SK-N-MC (cell line): ENCODE results near the gene FAM78A.

Experiments
- DNase-seq: peaks from one replicate; pipeline ENCODE4 v3.0.0-alpha.2; 2011; ENCODE audit warnings: low read depth, low spot score
- H3K27ac ChIP-seq: fragments of 200-600 bp; sonication (generic); 2 replicates; pipeline ENCODE4 v1.5.1; 2016; ENCODE audit warnings: mixed run types
- H3K36me3 ChIP-seq: fragments of 200-600 bp; sonication (generic); 2 replicates; pipeline ENCODE4 v1.6.1; 2017; ENCODE audit warnings: antibody characterized with exemption, low read length, mixed read lengths; ENCODE audit not compliant: insufficient read depth
- H3K4me3 ChIP-seq: fragments of 200-600 bp; sonication (generic); 2 replicates; pipeline ENCODE4 v1.5.1; 2016
- H3K9ac ChIP-seq: fragments of 200-600 bp; sonication (generic); 2 replicates; pipeline ENCODE4 v1.8.0; 2017; ENCODE audit warnings: mixed run types, mixed read lengths; ENCODE audit not compliant: insufficient read length
- H3K9me3 ChIP-seq: fragments of 200-600 bp; sonication (generic); 2 replicates; pipeline ENCODE4 v1.6.1; 2017; ENCODE audit warnings: low read depth, mild to moderate bottlenecking, antibody characterized with exemption, low read length, moderate library complexity, mixed read lengths
- EZH2 ChIP-seq: fragments of 200-600 bp; sonication (generic); IDR thresholded peaks from one replicate; pipeline ENCODE4 v1.6.1; 2017; ENCODE audit warnings: antibody characterized with exemption
- FOXP2 ChIP-seq: optimal IDR thresholded peaks from 2 replicates; pipeline ENCODE3; 2011; ENCODE audit warnings: mild to moderate bottlenecking, moderate library complexity; ENCODE audit not compliant: insufficient read depth; ENCODE audit errors: extremely low read length, control extremely low read depth
- POLR2AphosphoS5 ChIP-seq: IDR thresholded peaks from 2 replicates; pipeline ENCODE4 v1.6.1; 2012; ENCODE audit warnings: mild to moderate bottlenecking, low read depth, low read length, borderline replicate concordance

Gene FAM78A

DNA sequence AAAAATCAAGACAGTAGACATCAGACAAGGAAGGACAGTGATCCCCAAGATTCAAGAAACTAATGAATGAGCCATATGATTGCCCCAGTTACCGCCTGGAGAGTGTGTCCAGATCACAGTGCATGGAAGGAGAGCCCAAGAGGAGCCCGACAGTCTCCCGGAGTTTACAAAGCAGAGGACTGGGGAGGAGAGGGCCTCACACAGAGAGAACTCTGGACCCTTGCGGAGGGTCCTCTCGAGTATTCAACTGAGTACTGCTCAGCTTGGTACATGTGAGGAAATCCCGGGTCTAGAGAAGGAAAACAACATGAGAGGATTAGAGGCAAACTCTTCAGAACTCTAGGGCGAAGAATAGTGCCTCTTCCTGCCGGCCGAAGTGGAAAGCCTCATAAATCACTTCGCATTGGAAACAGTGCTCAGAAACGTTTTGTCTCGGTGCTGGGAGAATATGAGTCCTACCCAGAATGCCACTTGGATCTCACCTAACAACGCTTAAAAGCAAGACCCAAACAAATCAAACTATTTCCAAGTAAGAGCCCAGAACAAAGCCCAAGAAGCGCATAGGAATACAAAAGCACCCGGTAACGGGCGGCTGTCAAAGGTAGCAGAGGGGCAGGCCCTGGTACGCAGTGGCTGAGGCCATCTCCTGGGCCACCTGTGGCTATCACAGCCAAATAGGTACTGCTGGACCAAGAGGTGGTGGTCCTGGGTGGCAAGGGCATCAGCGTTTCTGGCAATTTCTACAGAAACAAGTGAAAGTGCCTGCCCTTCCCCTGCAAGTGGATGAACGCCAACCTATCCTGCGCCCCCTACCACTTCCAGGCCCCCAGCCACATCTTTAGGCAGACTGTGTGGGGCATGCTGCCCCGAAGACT, 36.0 kb downstream of the FAM78A start:
- no peak for DNase-seq
- Histone ChIP-seq H3K9ac (peak overlapping the region; percentile 4), H3K27ac (no peak overlapping the region), H3K9me3 (no peaks in the 10 kb centered on the region), H3K36me3 (no peaks in the 10 kb centered on the region), H3K4me3 (no peak overlapping the region)
- TF ChIP-seq FOXP2 (no peak), POLR2AphosphoS5 (no peak), EZH2 (no peak)

DNA sequence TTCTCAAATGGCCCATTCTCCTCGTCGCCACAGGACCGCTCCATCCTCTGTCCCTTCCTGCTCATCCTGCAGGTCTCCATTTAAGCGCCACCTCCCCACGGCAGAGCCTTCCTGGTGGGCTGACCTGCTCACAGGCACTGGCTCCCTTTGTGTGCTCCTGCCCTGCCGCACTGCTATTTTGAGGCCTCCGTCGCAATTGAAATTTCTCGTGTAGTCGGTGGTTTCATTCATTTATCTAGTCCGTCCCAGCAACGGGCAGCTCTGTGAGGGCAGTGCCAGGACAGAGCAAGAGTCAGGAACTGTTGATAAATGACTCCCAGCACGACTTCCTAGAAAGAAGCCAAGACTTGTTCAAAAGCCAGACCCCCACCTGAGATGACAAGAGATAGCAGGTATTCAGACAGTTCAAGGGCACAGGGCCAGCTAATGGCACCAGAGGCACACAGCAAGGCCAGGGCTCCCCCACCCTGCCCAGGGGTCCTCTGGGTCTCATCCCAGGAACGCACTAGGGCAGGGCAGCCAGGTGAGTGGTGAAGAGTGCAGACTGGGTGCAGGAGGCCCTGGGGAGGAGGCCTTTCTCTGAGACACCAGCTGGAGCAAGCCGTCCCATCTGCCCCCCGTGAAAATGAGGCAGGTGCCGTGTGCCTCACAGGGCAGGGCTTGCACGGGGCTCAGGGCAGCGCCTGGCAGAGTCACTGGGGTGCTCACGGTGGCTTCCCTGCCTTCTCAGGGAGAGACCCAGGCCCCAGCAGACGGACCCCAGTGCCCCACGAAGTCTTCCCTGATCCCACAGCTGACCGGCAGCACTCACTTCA, 36.9 kb downstream of the FAM78A start:
- DNase-seq = no peak
- H3K27ac ChIP-seq = no peak overlapping the region
- no peaks in the 10 kb centered on the region for H3K9me3 ChIP-seq
- H3K36me3 ChIP-seq = no peaks in the 10 kb centered on the region
- no peak for TF ChIP-seq FOXP2
- no peak for TF ChIP-seq EZH2
- TF ChIP-seq POLR2AphosphoS5 = no peak
- H3K4me3 ChIP-seq = no peak overlapping the region
- H3K9ac ChIP-seq = no peak overlapping the region

DNA sequence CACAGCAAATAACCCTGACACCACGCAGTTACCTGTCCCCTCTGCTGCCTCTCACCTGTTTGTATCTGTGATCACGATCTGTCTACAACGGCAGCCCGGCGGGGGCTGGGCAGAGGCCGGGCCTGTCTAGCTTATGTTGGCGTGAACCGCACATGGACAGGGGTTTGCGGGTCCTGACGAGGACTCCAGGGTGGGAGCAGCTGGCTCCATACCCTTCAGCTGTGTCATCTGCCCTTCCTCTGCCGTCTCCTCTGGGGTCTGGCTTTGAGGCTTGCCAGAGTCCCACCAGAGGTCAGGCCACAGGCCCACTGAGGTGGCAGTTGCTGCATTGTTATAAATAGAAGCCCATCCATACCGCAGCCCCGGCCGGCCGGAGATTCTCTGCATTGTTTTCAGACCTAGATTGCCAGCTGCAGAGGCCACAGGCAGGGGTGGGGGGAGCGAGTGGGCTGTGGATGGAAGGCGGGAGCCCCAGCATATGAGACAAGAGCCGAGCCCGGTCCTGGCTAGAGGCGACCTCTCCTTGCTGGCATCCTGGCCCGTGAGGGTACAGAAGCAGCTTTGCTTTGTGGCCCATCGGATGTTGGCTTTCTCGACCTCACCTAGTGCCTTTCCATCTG, 37.8 kb downstream of the FAM78A start:
- Histone ChIP-seq H3K36me3 (peaks cover 7% of the 10 kb centered on the region; the same call in 1 of the 2 replicates), H3K27ac (peak overlapping the region; percentile 75; the same call in 1 of the 2 replicates), H3K4me3 (no peak overlapping the region), H3K9ac (no peak overlapping the region), H3K9me3 (no peaks in the 10 kb centered on the region)
- DNase-seq = no peak
- TF ChIP-seq POLR2AphosphoS5 (no peak), EZH2 (no peak), FOXP2 (no peak)

DNA sequence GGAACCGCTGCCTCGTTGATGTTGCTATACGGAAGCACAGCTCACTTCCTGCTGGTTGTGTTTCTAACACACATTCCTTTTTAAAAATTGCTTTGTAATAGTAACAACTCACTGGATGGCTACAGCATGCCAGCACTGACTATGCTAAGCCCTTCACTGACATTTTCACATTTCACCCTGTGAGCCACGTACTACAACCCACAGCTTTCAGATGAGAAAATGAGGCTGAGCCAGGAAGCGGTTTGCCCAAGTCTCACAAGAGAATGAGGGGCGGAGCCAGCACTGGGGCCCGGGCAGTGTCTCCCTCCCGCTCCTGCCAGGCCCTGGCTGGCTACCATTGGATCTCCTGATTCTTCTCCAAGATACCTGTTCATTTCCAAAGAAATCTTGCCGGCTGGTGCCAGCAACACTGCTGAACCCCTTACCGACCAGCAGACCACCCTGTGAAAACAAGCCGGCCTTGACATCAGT, 38.3 kb downstream of the FAM78A start:
- no peak overlapping the region for H3K9ac ChIP-seq
- no peak overlapping the region for H3K4me3 ChIP-seq
- peak overlapping the region; percentile 75; the same call in 1 of the 2 replicates for H3K27ac ChIP-seq
- no peaks in the 10 kb centered on the region for H3K9me3 ChIP-seq
- no peak for DNase-seq
- peaks cover 9% of the 10 kb centered on the region; the same call in 1 of the 2 replicates for H3K36me3 ChIP-seq
- TF ChIP-seq FOXP2 = no peak
- no peak for TF ChIP-seq EZH2
- TF ChIP-seq POLR2AphosphoS5 = no peak

DNA sequence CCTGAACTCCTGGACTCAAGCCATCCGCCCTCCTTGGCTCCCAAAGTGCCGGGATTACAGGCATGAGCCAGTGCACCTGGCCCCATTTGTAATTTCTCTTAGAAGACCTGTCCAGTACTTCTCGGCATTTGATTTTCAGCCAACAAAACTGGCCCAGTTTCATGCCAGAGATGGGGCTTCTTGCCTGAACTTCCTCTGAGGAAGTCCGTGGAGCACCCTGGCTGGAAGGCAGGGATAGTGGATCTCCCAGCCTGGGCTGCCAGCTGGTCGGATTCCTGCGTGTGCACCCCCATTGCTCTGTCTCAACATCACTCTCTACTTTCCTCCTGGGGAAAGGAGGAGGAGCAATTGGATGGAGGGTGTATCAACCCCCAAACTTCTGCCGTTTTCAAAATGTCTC, 39.0 kb downstream of the FAM78A start:
- no peak overlapping the region for H3K9ac ChIP-seq
- no peak overlapping the region for H3K4me3 ChIP-seq
- DNase-seq = no peak
- TF ChIP-seq FOXP2 = no peak
- no peak for TF ChIP-seq POLR2AphosphoS5
- no peak for TF ChIP-seq EZH2
- H3K36me3 ChIP-seq = peaks cover 10% of the 10 kb centered on the region; the same call in 1 of the 2 replicates
- no peak overlapping the region for H3K27ac ChIP-seq
- H3K9me3 ChIP-seq = no peaks in the 10 kb centered on the region

DNA sequence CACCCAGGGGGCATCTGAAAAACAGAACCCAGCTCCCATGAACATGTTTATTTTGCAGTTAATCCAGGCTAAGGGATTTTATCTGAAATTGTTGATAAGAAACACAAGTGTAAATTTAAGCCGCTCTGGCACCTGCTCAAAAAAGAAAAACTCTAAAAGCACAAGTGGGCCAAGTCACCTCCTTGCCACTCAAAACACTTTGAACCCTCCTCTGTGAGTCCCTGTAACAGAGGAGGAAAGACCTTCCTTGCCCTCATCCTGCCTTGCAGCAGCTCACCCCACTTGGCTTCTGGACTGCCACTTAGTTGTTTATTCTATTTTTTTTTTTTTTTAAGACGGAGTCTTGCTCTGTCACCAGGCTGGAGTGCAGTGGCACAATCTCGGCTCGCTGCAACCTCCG, 39.5 kb downstream of the FAM78A start:
- no peak overlapping the region for H3K27ac ChIP-seq
- no peak for DNase-seq
- TF ChIP-seq EZH2 = no peak
- no peak overlapping the region for H3K4me3 ChIP-seq
- H3K36me3 ChIP-seq = peaks cover 15% of the 10 kb centered on the region
- no peaks in the 10 kb centered on the region for H3K9me3 ChIP-seq
- no peak overlapping the region for H3K9ac ChIP-seq

DNA sequence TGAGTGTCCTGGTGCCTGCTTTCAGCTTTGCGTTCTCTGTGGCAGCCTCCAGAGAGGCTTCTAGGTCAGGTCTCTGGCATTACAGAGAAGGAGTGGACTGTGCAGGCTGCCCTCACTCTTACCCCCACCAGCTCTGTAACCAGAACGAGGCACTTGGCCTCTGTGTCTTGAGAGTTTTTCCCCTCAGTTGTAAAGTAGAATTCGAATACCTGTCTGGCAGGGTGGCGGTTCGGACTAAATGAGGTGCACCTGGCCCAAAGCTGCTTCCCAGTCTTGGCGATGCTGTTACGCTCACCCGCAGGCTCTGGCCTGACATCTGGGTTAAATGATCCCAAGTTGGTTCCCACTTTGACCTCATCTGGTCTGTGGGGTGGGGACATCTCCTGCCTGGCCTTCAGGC, 40.1 kb downstream of the FAM78A start:
- Histone ChIP-seq H3K36me3 (peaks cover 20% of the 10 kb centered on the region), H3K27ac (no peak overlapping the region), H3K9ac (no peak overlapping the region), H3K9me3 (no peaks in the 10 kb centered on the region), H3K4me3 (no peak overlapping the region)
- DNase-seq = no peak
- TF ChIP-seq EZH2 = no peak
- TF ChIP-seq FOXP2 = no peak
- no peak for TF ChIP-seq POLR2AphosphoS5

DNA sequence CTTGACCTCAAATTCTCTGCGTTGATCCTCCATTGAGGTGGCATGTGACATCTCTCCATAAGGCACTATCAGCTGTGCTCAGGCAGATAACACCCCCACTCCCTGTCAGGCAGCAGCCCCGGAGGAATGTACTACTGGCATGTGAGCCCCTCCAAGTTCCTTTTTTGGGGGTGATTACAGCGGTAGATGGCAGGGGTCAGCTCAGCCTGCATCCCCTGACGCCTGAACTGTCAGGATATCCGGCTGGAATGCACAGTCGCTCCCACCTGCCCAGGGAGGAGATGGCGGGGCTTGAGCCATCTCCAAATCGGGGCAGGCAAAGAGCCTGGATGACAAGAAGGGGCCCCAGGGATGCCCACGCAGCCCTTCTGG, 40.8 kb downstream of the FAM78A start:
- no peaks in the 10 kb centered on the region for H3K9me3 ChIP-seq
- no peak overlapping the region for H3K9ac ChIP-seq
- DNase-seq = no peak
- no peak overlapping the region for H3K27ac ChIP-seq
- H3K4me3 ChIP-seq = no peak overlapping the region
- H3K36me3 ChIP-seq = peaks cover 25% of the 10 kb centered on the region
- TF ChIP-seq POLR2AphosphoS5 (no peak), FOXP2 (no peak), EZH2 (no peak)
